Glomerular endothelial cell (primary cell): Measurements from ENCODE around the gene HACD3. TPM values are rescaled to one million over a fixed set of nuclear protein-coding genes. Genes with fewer than 3 reads are reported as not detected.

ENCODE experiments used
- DNase-seq: peaks from one replicate; pipeline ENCODE4 v3.0.0-alpha.2; 2011; ENCODE audit warnings: low read depth, low spot score; ENCODE audit errors: extremely low read depth
- total RNA-seq: library from RNA; depleted of rRNA; stranded (reverse); fragments of >200 nt; gene quantifications from 2 replicates; pipeline ENCODE4 v1.2.3, GENCODE V29; 2015

Gene HACD3, protein sequence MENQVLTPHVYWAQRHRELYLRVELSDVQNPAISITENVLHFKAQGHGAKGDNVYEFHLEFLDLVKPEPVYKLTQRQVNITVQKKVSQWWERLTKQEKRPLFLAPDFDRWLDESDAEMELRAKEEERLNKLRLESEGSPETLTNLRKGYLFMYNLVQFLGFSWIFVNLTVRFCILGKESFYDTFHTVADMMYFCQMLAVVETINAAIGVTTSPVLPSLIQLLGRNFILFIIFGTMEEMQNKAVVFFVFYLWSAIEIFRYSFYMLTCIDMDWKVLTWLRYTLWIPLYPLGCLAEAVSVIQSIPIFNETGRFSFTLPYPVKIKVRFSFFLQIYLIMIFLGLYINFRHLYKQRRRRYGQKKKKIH
- 70.9 and 75.6 TPM in 2 replicates for total RNA-seq

DNA sequence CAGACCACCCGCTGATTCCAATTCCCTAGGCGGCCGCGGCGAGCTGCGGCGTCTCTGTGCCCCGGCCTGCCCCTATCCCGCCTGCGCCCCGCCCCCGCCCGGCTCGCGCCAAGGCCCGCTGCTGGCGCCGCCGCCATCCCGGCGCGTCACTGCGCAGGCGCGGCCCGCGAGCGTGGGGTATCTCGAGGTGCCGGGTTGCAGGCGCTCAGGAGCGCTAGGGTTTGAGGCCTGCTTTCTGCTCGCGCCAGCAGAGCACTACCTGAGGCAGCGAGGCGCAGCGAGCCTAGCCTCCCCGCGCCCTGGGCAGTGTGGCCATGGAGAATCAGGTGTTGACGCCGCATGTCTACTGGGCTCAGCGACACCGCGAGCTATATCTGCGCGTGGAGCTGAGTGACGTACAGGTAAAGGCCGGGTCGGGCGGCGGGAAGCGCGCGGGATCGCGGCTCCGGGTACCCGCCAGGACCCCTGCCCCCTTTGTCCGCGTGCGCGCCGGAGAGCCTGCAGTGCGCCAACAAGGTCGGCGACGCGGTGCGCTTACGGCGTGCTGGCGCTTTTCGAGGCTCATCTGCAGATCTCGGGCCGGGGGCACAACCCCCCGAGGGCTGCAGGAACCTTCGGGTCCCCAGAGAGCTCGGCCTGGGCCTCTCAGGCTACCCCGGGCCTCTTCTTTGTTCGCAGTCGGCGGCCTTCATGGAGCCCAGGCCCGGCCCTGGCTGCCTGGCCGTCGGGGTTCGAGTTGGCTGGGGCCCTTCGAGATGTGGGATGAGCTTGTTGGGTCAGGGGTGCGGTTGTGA, at the start of gene HACD3:
Gene HACD3 (plus strand): TSS at position 146 of the 794 bp plus-strand sequence. CDS start 169 bp downstream, at position 315.
- no peak for DNase-seq

DNA sequence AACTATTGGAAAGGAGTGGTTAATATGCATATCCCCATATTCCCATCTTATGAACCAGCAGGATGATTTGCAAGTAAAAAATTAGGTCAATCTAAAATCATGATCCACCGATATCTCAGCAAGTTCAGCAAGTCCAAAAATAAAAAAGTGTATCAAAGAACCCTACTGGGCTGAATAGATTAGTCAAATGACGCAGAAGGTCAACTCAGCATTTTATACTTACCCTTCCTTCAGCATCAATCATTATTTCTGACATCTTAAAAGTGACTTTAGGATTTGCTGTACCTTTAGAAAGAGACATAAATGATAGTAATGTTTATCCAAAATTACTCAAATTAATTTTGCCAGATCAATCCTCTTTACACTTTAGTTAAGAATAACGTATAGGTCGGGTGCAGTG, 45.4 kb upstream of the HACD3 start:
- no peak for DNase-seq

DNA sequence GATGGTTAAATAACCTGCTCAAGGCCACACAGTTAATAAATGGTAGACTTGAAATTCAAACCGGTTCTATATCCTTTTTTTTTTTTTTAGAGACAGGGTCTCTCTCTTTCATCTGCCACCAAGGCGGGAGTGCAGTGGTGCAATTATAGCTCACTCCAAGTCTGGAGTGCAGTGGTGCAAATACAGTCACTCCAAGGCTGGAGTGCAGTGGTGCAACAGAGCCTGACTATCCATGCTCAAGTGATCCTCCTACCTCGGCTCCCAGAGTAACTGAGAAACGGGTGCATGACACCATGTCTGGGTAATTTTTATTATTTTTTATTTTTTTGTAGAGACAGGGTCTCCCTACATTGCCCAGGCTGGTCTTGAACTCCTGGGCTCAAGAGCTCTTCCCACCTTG, 36.2 kb upstream of the HACD3 start:
- no peak for DNase-seq

DNA sequence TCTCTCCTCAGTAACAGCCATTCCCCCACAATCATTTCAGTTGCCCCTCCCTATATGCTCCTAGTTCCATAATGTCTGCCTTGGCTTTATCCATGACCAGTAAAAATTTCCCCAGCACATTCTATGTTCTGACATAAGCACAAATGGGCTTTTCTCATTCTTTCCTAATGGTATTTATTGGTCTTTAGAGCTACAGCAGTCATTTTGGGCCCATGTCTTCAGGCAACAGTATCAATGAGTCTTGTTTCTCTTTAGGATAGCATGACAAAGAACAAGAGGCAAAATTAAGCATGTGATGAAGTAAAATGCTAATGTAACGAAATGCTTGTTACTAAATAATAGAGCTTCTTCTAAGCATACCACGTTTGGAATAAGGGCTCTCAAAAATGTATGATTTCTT, 20.9 kb upstream of the HACD3 start:
- DNase-seq: no peak

DNA sequence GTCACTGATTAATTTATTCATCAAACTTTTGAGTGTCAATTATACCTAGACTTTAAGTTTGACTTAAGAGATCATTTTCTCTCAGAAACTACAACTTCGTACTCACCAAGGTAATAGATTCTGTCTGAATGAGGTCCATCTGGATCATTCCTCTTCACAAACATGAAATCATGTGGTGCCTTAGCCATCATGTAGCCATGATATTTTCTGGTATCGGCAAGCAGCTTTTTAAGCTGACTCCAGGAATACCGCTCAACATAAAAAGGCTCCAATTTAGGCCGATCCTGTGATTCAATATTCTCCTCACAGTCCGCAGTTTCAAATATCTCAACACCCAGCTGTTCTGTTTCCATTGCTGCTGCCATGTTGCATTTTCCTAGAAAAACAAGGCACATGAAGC, 18.1 kb upstream of the HACD3 start:
- DNase-seq: no peak

DNA sequence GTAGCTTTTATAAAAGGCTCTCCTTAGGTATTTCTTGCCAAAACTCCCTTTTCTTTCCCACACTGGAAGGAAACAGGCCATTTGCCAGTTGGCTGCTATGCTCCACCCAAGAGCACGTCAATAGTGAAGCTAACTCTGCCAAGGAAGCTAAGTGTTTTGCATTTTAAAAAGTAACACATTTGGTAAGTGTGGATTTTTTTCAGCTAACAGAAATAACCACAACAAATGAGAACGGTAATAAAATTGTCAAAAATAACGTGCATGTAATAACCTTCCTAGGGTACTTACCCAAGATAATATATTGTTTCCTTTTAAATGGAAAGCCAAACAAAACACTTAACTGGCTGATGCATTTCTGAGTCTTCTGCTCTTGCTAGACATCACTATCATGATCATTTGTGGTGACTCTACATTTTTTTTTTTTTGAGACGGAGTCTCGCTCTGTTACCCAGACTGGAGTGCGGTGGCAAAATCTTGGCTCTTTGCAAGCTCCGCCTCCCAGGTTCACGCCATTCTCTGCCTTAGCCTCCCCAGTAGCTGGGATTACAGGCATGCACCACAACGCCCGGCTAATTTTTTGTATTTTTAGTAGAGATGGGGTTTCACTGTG, 17.4 kb upstream of the HACD3 start:
- no peak for DNase-seq

DNA sequence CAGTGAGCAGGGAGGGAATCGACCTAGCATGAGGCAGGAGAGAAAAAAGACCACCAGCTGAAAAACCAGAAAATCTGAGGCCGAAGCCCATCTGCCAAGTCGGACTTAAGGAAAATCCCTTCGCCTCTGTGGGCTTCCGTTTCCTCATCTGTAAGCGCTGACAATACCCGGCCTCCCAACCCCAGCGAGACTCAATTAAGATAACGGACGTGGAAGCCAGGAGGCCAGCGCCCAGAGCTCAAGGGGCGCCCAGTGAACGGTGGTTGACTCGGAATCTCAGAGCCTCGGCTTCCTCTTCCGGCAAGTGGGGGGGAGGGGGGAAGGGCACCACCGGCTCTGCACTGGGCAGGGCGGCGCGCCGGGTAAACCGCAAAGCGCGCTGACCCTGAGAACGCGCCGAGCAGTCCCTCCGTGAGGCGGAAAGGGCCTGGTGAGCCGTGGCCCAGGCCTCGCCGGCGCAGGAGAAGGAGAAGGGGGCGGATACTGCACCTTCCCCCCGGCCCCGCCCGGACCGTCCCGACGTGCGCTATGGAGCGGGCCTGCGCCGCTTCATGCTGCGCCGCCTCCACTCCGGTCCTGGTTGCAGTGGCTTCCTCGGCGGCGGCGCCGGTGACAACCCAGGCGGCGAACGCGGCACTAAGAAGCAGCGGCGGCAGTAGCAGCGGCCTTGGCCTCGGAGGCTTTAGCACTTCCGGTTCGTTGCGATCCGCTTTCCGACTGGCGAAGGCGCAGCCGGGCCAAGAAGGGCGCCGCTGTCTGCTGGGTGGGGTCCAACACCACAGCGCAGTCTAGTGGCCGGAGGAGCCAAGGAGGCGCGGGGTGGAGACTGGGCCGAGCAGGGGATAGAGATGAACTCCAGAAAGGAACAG, 13.0 kb upstream of the HACD3 start, which contains the start of gene DPP8:
Gene DPP8 (minus strand): TSS at position 693 of the 869 bp plus-strand sequence. CDS start 5,136 bp downstream, outside the sequence.
- DNase-seq: peak; percentile 45

DNA sequence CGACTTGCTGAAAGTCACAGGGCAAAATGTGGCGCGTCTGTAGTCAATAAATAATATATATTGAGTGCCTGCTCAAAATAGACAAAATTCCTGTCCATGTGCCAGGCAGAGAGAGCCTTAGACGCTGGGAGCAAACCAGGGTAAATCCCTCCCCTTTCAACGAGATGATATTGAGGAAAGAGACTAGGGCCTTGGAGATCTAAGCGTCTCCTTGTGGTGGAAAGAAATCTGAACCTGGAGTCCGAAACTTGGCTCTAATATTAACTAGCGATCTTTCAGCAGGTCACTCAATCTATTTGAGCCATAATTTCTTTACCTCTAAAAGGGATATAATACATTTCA, 12.4 kb upstream of the HACD3 start:
- no peak for DNase-seq

DNA sequence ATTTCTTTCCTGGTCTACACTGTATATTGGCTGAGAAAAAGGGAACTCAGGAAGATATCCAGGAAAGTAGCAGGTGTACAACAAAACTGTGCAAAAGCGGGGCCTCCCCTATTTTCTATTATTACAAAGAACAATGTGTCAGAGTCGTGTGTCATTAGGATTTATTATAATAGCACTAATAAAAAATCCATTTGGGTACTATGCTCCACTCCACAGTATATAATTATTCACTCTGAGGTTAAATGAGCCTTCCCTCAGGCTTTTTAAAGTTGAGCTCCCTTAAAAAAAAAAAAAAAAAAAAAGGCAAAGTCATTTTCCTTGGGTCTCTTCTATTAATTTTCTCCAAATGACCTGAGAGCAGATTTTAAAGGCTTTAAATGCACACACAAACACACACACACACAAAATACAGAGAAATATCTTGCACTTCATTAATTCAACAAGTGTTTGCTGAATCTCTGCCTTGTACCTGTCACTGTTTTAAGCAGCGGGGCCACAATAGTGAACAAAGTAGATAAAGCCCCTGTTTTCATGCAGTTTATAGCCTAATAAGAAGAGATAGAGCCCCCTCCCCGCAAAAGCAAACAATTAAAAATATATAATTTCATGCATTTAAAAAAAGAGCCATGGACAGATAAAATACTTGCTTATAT, 11.5 kb upstream of the HACD3 start:
- DNase-seq: no peak

DNA sequence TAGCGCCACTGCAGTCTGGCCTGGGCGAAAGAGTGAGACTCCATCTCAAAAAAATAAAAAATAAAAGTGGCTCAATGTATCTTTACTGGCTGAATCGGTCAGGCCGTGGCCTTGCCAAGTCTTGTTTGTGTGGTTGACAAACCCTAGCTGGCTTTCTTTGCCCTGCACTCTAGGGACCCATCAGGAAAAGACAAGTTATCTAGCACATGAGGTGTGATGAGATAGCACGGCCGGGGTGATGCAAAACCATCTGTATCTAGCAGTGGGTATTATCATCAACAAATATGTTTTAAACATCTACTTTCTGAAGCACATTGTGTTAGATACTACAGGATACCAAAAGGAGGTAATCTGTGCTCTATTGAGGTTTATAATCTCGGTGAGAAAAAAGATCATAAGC, 8.9 kb upstream of the HACD3 start:
- DNase-seq: no peak

DNA sequence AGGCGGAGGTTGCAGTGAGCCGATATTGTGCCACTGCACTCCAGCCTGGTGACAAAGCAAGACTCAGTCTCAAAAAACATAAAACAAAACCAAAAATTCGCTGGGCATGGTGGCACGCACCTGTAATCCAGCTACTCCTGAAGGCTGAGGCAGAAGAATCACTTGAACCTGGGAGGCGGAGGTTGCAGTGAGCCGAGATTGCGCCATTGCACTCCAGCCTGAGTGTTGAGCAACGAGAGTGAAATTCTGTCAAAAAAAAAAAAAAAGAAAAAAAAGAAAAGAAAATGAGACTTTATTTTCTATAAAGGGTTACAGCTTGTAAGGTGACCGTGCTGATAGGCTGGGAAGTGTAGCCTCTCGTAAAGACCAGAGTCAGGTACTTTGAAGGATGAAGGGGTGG, 6.0 kb upstream of the HACD3 start:
- DNase-seq: no peak

DNA sequence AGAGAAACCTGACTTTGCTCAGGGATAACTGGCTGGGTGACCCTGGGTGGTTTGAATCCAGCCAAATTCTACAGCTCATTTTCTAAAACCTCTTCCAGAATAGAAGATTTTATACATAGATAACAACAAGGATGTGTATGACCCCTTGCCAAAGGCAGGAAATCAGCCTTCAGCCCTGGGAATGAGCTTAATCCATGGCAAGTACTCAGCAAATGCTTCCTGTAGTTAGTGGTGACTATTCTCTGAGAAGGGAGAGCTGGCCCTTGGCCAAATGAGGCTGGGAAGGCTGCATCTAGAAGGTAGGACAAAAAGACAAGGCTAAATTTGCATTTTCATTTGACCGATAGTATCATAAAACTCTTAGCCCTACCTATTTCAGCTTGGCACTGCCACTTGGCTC, 4.6 kb upstream of the HACD3 start:
- peak; percentile 47 for DNase-seq

DNA sequence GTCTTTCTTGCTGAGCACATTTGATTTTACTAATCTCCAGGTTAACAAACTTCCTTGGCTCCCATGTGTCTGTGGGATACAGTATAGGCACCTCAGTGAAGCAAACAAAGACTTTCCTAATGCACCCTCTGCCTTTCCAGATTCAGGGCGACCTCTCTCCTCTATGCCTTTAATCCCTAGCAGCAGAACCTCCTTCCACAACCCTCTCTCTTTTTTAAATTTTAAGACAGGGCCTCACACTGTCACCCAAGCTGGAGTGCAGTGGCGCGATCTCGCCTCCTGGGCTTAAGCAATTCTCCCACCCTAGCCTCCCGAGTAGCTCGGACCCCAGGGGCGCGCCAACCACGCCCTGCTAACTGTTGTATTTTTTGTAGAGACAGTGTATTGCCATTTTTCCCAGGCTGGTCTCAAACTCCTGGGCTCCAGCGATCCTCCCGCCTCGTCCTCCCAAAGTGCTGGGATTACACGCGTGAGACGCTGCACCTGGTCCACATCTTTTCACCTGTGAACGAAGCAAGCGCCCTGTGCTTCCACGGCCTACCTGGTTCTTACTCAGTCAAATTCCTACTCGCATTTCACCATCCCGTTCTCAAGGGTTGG, 1.7 kb upstream of the HACD3 start:
- no peak for DNase-seq

DNA sequence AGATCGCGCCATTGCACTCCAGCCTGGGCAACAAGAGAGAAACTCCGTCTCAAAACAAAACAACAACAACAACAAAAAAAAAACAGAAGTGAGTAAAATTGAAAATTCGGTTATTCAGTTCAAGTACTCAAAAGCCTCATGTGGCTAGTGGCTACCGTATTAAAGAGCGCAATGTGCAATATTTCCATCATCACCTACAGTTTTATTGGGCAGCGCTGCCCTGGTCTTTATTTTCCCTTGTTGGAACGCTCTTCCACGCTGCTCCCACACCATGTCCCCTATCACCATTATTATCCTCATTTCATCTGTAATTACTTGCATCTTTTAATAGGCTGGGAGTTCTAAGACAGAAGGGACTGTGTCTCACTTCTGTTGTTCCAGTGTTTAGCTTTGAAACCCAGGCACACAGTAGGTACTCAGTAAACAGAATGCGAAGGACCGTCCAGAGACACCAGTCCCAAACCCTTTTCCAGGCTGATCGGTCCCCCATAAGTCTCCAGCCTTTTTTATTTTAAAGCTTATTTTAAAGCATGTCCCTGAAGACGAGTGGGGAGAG, 423 bp upstream of the HACD3 start:
- DNase-seq: no peak

DNA sequence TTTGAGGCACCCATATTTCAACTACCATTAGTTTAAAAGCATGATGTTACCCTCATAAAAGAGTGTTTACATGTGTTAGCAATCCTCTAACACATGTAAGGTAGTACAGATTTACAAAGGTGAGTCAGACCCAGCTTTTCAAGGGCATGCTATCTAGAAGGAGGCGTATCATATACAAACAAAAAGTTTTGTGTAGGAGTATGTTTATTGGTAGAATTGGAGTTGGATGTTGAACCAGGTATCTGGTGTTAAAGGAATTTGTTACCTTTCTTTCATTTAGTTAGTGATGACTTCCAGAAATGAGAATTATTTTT, 2.4 kb downstream of the HACD3 start:
- DNase-seq: no peak

DNA sequence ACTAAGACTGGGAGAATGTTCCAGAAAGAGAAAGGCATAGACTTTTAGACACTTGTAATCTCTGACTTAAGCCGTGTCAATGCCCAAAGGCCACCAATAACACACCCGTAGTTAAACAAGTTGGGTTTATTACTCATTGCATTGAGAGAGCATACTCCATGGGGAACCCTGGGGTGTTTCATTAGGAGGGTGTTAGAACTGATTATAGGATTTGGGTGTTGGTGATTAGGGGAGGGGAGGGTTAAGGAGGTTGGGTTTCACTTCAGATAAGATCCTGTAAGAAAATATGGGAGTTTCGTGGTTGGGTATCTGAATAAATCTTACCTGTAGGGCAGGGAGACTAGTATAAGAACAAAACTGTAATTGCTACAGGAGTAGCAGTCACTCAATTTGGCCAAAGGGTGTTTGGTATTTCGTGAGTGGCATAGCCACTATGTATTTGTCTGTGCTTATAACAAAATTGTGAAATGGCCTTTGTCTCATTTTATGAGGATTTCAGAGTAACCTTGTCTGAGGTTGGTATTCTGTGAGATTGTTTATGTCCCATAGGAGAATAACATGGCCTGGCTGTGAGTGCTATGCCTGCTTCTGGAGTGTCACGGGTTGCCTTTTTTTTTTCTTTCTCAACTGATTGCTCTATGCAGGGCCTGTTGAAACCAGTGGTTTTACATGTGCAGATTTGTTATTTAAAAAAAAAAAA, 2.9 kb downstream of the HACD3 start:
- no peak for DNase-seq

DNA sequence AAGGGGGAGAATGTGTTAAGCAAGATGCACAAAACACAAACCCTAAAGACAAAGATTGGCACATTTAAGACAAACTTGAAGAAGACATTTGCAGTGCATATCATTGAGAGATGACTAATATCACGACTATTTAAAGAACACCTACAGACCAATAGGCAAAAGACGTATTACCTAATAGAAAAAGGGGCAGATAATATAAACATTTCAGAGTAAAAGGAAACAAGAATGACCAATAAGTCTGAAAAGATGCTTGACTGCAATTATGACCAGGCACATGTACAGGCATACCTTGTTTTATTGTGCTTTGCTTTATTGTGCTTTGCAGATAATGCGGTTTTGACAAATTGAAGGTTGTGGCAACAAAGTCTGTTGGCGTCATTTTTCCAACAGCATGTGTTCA, 4.9 kb downstream of the HACD3 start:
- no peak for DNase-seq

DNA sequence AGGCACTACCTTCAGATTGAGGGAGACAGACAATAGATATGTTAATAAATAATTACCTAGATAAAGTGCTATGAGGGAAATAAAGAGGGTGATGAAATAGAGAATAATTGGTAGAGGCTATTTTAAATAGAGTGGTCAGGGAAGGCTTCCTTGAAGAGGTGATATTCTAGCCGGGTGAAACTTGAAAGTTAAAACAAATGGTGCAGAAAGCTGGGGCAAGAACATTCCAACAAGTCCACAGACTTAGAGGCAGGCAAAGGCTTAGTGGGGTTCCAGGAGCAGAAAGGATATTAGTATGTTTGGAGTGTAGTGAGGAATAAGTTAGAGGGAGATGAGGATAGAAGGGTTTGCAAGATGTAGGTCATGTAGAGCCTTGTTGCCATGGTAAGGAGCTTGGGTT, 10.1 kb downstream of the HACD3 start:
- DNase-seq: no peak

DNA sequence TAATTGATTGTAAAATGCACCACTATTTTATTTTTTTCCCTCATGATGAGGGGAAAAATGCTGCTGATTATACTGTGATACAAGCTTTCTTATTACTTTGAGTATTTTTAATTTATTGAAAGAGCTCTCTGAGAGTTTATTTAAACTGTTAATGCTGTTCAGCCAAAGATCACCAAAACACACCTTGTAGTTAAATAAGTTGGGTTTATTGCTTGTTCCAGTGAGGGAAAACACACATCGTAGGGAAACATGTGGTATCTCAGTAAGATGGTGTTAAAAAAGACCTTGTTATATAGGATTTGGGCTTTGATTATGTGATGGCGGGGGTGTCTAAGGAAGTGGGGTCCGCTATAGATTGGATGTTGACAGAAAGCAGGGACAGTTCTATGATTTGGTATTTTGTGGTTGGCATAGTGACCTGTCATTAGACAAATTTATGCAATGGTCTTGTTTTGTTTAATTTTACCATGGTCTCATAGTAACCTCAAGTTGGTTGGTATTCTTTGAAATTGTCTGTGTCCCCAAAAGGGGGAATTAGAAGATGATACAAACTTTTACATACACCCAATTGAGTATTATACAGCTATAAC, 11.1 kb downstream of the HACD3 start:
- DNase-seq: no peak
